Mononuclear cell (primary cell): ENCODE results near the gene KLHL26. TPM values are rescaled to one million over a fixed set of nuclear protein-coding genes. Genes with fewer than 3 reads are reported as not detected.

Experiments used
- H3K27me3 ChIP-seq: 2 replicates; pipeline ENCODE4 v1.6.0; 2011; ENCODE audit warnings: low read length, control low read depth; ENCODE audit not compliant: insufficient read depth
- H3K4me1 ChIP-seq: 2 replicates; pipeline ENCODE4 v1.5.1; 2011; ENCODE audit warnings: mild to moderate bottlenecking, low read length, control low read depth; ENCODE audit not compliant: insufficient read depth
- H3K4me3 ChIP-seq: 2 replicates; pipeline ENCODE4 v1.5.1; 2011; ENCODE audit warnings: mild to moderate bottlenecking, low read length, moderate library complexity
- H3K9me3 ChIP-seq: 2 replicates; pipeline ENCODE4 v1.5.1; 2011; ENCODE audit warnings: low read depth, mild to moderate bottlenecking, control low read depth, low read length
- total RNA-seq: library from RNA; depleted of rRNA; stranded (reverse); fragments of >200 nt; gene quantifications from one replicate; pipeline ENCODE4 v1.2.3, GENCODE V29; 2012

KLHL26 gene
- total RNA-seq, 1 donor: 8.0 TPM

DNA sequence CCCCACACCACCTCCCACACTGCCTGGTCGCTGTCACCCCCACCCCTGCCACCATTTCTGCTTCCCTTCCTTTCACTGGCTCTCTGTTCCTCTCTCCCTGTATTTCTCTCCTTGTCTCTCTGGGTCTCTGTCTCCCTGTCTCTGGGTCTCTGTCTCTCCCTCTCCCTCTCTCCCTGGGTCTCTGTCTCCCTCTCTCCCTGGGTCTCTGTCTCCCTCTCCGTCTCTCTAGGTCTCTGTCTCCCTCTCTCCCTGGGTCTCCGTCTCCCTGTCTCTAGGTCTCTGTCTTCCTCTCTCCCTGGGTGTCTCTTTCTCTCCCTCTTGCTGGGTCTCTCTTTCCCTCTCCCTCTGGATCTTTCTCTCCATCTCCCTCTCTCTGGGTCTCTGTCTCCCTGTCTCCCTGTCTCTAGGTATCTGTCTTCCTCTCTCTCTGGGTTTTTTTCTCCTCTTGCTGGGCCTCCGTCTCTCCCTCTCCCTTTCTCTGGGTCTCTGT lies 21.6 kb downstream of the KLHL26 start:
- H3K4me1 ChIP-seq: peaks cover 12% of the 10 kb centered on the region
- H3K4me3 ChIP-seq: no peak overlapping the region
- H3K9me3 ChIP-seq: no peaks in the 10 kb centered on the region
- H3K27me3 ChIP-seq: no peaks in the 10 kb centered on the region

DNA sequence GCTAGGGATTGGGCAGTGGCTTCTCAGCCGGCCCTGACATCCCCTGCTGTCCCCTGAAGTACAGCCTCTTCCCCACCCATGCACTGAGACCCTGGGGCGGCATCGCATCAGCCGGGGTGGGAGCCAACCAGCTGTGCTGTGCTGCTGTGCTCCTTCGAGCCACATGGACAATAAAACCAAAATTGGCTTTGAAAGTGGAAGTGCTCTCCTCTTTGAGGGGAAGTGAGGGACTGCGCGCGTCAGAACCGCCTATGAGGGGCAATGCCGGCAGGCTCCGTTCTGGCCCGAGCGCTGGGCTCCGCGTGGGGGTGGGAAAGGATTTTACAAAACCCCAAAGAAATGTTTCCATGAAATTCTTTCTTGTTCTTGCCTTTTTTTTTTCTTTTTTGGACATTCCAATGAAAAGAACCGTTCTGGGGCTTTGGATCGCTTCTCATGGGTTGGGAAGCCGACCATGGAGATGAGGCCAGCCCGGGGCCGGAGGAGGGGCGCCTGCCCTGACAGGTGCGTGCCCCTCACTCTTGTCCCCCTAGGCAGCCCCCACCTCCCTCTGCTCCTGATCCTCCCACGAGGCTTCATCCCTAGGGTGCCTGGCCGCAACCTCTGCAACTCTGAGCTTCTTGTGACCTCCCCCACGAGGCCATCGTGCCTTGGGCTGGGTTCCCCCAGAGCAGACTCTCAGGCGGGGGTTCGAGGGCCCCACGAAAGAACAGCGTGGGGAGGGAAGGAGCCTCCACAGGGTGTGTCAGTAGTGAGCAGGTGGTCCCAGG lies 22.6 kb downstream of the KLHL26 start:
- no peaks in the 10 kb centered on the region for H3K27me3 ChIP-seq
- no peaks in the 10 kb centered on the region for H3K9me3 ChIP-seq
- H3K4me3 ChIP-seq: no peak overlapping the region
- H3K4me1 ChIP-seq: peaks cover 16% of the 10 kb centered on the region

DNA sequence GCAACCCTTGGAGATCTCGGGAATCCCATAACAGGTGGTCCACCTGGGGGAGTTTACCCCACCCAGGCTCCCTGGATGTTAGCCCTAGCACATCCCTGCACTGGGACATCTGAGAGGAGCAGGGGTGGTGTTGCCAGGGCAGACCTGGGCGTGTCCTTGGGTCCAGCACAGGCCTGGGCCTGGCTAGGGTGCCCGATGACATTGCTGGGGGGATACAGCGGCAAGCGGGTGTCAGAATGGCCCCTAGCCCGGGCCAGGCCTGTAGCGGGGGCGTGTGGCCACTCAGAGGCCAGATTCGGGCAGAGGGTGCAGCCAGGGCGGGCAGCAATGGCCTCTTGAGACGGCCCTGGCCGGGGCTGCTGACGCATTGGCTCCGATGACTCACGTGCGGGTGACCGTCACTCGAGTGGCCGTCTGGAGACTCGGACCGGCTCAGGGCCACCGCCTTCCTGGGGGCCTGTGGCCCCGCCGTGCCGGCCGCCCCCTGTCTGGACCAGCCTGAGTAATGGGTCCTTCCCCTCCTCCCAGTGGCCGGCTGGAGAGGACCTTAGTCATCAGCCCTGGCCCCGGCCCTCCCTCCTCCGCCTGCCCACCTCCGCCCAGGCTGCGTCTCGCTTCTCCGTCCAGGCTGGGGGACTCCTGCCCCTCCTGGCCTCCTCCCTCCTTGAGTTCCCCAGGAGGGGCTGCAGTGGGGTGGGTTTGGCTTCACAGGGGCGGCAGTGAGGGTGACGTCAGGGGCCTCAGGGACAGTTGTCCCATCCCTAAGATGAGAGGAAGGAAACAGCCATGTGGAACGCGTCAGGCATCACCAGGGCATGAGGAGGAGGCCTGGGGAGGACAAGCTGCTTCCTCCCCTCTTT lies 23.5 kb downstream of the KLHL26 start:
- no peak overlapping the region for H3K4me3 ChIP-seq
- no peaks in the 10 kb centered on the region for H3K9me3 ChIP-seq

DNA sequence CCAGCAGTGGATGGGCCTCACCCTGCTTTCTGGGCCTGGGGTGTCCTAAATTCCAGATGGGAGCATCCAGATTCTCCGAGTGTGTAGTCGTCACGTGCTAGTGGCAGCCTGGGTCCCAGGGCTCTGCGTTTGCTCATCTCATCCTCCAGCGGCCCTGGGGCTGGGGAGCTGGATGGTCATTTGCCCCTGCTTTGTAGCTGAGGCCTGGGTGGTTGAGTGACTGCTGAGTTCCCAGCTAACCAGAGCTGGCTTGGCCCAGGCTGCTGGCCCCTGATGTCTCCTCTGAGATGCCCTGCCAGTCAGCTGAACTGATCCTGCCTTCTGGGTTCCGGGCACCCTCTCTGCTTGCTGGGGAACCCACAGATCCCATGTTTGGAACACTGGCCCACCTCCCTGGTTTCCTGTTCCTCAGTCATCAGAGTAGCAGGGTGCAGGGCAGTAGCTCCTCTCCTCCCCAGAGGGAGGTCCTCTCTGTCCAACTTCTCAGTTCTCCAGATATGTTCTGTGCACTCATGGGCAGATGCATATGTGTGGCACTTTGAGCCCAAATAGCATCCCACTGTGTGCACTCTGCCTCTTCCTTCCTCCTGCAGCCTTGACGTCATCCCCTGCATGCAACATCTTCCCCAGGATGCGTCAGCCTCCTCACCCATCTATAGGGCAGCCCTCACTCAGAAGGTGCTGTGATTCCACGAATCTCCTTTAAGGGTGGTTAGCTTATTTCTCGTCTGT lies 24.3 kb downstream of the KLHL26 start:
- Histone ChIP-seq H3K9me3 (no peaks in the 10 kb centered on the region), H3K27me3 (no peaks in the 10 kb centered on the region), H3K4me1 (peaks cover 16% of the 10 kb centered on the region), H3K4me3 (no peak overlapping the region)

More for the DNA sequence above, 23.5 kb downstream of the KLHL26 start:
- Histone ChIP-seq H3K4me1 (peaks cover 16% of the 10 kb centered on the region), H3K27me3 (no peaks in the 10 kb centered on the region)

DNA sequence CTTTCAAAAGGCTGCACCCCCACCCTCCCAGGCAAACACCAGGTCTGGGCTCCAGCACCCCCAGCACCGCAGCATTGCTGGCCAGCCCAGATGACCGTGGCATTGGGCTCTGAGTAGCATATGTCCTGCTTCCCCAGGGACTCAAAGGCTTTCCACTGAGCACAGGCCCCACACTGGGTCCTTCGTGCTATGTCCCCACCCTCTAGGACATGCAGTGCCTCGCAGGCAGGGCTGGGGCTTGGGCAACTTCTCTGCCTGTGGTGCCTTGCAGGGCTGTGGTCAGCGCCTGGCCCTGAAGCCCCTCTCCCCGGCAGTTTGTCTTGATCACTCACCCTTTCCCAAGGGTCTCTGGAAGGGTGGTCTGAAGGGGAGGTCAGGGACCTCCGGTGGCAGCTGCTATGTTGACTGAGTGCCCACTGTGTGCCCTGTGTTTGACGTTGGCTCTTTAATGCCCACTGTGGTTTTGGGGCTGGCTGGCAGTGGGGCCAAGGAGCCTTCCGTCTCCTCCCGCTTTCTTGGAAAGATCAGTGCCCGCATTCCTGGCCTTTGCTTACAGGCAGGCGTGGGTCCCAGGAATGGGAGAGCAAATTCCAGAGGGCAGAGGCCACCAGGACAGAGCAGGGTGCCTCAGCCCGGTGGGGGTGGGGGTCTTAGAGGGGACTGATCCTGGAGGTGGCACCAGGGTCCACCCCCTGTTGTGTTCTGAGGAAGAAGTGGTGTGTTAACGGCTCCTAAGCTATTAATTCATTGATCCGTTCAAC lies 26.3 kb downstream of the KLHL26 start:
- Histone ChIP-seq H3K4me1 (peaks cover 16% of the 10 kb centered on the region), H3K27me3 (no peaks in the 10 kb centered on the region), H3K4me3 (no peak overlapping the region), H3K9me3 (no peaks in the 10 kb centered on the region)

DNA sequence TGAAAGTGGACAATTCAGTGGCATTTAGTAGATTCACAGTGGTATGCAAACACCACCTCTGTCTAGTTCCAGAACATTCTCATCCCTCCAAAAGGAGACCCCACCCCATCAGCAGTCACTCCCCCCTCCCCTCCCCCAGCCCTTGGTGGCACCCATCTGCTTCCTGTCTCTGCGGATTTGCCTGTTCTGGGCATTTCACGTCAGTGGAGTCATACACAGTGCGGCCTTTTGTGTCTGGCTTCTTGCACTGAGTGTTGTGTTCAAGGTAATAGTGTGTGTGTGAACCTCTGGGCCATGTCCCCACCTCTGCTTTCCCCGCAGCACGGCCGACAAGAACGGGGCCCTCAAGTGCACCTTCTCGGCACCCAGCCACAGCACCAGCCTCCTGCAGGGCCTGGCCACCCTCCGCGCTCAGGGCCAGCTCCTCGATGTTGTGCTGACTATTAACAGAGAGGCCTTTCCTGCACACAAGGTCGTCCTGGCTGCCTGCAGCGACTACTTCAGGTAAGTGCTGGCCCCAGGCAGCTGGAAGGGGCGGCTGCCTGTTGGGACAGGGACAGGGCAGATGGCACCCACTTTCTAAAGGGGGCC lies 27.2 kb downstream of the KLHL26 start:
- no peaks in the 10 kb centered on the region for H3K27me3 ChIP-seq
- H3K4me1 ChIP-seq: peaks cover 12% of the 10 kb centered on the region
- no peak overlapping the region for H3K4me3 ChIP-seq
- no peaks in the 10 kb centered on the region for H3K9me3 ChIP-seq

DNA sequence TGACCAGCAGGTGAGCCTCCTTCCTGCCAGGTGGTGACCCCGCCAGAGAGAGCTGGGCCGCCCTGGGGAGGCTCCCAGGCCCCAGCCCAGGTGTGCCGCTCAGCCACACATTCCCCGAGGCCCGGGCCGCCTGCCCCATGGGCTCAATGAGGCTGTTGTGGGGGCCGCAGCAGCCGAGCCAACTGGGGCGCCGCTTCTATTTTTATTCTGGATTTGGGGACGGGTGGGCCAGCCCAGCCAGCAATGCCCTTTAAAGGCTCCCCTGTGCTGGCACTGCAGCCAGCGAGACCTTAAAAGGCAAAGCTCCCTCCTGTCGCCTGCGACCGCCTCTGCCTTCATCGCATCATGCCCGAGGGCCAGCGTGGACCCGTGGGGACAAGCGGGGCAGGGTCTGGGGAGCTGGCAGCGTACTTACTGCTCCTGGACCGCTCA lies 29.0 kb downstream of the KLHL26 start:
- H3K4me1 ChIP-seq: peaks cover 5% of the 10 kb centered on the region
- H3K9me3 ChIP-seq: no peaks in the 10 kb centered on the region
- no peaks in the 10 kb centered on the region for H3K27me3 ChIP-seq
- H3K4me3 ChIP-seq: no peak overlapping the region

DNA sequence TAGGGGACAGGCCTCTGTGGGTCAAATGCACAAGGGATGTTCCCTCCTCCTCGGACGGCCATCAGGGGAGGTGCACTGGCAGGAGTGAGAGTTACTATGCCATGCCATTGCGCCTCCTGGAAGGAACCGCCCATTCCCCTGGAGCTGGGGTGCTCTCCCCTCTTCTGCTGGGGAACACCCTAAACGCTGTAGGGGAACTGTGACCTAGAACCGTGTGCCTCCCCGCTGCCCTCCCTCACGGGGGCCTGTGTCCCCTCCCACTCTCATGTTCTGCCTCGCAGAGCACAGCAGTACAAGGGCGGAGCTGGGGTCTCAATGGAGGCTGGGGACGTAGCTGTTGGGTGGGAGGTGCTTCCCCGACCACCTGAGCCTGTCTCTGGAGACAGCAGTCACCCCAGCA lies 29.5 kb downstream of the KLHL26 start:
- no peaks in the 10 kb centered on the region for H3K9me3 ChIP-seq
- H3K4me1 ChIP-seq: peaks cover 5% of the 10 kb centered on the region
- H3K4me3 ChIP-seq: no peak overlapping the region
- H3K27me3 ChIP-seq: no peaks in the 10 kb centered on the region

DNA sequence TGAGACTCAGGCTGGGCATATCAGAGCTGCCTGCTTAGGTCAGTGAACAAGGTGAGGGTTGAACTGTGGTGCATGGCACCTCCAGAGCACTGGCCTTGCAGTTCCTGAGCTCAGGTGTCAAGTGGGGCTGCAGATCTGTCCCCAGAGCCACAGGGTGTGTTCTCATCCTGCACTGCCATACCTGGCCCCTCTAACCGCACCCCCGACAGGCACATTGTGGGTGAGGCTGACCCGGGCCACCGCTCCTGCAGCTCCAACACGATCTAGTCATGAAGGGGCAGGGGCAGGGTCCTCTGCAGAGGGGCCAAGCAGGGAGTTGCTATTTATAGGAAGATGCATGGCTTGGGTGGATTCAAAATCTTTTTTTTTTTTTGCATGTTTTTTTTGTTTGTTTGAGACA lies 30.0 kb downstream of the KLHL26 start:
- Histone ChIP-seq H3K4me3 (no peak overlapping the region), H3K9me3 (no peaks in the 10 kb centered on the region), H3K27me3 (no peaks in the 10 kb centered on the region), H3K4me1 (peaks cover 5% of the 10 kb centered on the region)

DNA sequence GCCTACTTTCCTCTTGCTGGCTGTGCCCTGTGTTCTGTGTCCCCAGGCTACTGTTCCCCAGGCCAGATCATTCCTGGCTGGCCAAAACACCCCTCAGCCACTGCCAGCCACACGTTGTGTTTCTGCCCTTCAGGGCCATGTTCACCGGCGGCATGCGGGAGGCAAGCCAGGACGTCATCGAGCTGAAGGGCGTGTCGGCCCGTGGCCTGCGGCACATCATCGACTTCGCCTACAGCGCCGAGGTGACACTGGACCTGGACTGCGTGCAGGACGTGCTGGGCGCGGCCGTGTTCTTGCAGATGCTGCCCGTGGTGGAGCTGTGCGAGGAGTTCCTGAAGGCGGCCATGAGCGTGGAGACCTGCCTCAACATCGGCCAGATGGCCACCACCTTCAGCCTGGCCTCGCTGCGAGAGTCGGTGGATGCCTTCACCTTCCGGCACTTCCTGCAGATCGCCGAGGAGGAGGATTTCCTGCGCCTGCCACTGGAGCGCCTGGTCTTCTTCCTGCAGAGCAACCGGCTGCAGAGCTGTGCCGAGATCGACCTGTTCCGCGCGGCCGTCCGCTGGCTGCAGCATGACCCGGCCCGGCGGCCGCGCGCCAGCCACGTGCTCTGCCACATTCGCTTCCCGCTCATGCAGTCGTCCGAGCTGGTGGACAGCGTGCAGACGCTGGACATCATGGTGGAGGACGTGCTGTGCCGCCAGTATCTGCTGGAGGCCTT lies 30.9 kb downstream of the KLHL26 start:
- H3K27me3 ChIP-seq: no peaks in the 10 kb centered on the region

DNA sequence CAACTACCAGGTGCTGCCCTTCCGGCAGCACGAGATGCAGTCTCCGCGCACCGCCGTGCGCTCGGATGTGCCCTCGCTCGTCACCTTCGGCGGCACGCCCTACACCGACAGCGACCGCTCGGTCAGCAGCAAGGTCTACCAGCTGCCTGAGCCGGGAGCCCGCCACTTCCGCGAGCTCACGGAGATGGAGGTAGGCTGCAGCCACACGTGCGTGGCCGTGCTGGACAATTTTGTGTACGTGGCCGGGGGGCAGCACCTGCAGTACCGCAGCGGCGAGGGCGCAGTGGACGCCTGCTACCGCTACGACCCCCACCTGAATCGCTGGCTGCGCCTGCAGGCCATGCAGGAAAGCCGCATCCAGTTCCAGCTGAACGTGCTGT lies 31.4 kb downstream of the KLHL26 start:
- no peak overlapping the region for H3K4me3 ChIP-seq
- H3K27me3 ChIP-seq: no peaks in the 10 kb centered on the region
- peaks cover 5% of the 10 kb centered on the region for H3K4me1 ChIP-seq
- H3K9me3 ChIP-seq: no peaks in the 10 kb centered on the region

More for the DNA sequence above, 30.9 kb downstream of the KLHL26 start:
- H3K4me1 ChIP-seq: peaks cover 5% of the 10 kb centered on the region
- no peaks in the 10 kb centered on the region for H3K9me3 ChIP-seq
- H3K4me3 ChIP-seq: no peak overlapping the region

DNA sequence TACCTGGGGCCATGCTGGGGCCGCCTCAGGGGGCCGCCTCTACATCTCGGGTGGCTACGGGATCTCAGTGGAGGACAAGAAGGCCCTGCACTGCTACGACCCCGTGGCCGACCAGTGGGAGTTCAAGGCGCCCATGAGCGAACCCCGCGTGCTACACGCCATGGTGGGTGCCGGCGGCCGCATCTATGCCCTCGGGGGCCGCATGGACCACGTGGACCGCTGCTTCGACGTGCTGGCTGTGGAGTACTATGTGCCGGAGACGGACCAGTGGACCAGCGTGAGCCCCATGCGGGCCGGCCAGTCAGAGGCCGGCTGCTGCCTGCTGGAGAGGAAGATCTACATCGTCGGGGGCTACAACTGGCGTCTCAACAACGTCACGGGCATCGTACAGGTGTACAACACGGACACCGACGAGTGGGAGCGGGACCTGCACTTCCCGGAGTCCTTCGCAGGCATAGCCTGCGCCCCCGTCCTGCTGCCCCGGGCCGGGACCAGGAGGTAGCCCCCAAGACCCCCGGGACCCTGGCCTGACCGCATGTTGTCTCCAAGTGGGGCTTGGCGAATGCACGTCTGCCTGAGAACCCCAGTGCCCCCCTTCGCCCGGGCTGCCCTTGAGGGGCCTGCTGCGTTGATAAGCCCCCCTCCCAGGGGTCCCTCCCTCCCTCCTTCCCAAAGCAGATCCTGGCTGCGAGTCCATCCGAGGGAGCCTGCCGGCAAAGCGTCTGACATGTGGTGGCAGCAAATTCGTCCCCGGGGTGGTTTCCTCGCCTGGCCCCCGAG lies 32.1 kb downstream of the KLHL26 start:
- H3K4me1 ChIP-seq: peaks cover 4% of the 10 kb centered on the region
- no peak overlapping the region for H3K4me3 ChIP-seq
- no peaks in the 10 kb centered on the region for H3K9me3 ChIP-seq
- no peaks in the 10 kb centered on the region for H3K27me3 ChIP-seq

DNA sequence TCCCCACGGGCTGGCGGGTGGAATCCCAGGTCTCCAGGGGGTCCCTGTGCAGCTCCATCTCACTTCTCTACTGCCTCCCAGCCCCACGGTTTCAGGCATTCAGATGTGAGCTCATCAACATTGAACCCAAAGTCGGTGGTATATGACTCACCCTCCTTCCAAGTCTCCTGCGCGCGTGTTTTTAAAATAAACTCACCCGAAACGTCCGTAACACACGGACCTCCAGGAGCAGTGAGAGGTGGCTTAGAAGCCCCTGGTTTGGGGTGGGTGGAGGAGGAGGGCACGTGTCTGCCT lies 32.6 kb downstream of the KLHL26 start:
- no peaks in the 10 kb centered on the region for H3K9me3 ChIP-seq
- H3K4me1 ChIP-seq: no peaks in the 10 kb centered on the region
- no peaks in the 10 kb centered on the region for H3K27me3 ChIP-seq
- H3K4me3 ChIP-seq: no peak overlapping the region
